ENCODE measurements around the gene POLD1.

The POLD1 gene

DNA sequence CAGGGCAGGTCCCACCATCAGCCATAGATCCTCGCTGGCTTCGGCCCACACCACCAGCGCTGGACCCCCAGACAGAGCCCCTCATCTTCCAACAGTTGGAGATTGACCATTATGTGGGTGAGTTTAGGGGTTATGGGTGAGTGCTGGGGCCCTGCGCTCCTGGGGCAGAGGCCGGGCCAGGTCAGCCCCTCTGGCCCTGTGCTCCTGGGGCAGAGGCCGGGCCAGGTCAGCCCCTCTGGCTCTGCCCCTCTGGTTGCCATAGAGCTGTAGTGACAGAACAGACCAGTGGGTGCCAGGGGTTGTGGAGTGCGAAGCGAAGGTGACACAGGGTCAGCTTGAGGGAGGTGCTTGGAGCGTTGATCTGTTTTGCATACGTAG is 15.2 kb downstream of the POLD1 start:
- Histone ChIP-seq H3K4me1 (ENCODE audit: control insufficient read depth in 1 of 2, insufficient read depth in 2 of 2, low read length in 2 of 2) (no peaks in the 10 kb centered on the region), H3K79me2 (ENCODE audit: control insufficient read depth, insufficient read depth, low read length, poor library complexity) (peaks cover 1% of the 10 kb centered on the region), H2BK120ac (ENCODE audit: insufficient read depth, low read length, poor library complexity) (no peak overlapping the region), H2AK5ac (ENCODE audit: low read length) (no peak overlapping the region), H3K4me3 (ENCODE audit: low read depth, low read length) (no peak overlapping the region), H4K12ac (ENCODE audit: low read depth, low read length) (no peak overlapping the region), H3K36me3 (ENCODE audit: control insufficient read depth in 1 of 2, insufficient read depth in 2 of 2, low read length in 2 of 2) (peaks cover 41% of the 10 kb centered on the region in 2 experiments), H4K91ac (ENCODE audit: low read depth, low read length) (no peak overlapping the region), H2BK5ac (ENCODE audit: low read depth, low read length, poor library complexity) (no peak overlapping the region), H4K8ac (ENCODE audit: low read depth, low read length) (no peak overlapping the region), H2AFZ (ENCODE audit: insufficient read depth, low read length, poor library complexity) (no peak overlapping the region), H3K4me2 (ENCODE audit: low read length) (no peak overlapping the region), H3K9ac (ENCODE audit: low read length) (no peak overlapping the region), H3K14ac (ENCODE audit: low read length) (no peak overlapping the region), H3K9me3 (ENCODE audit: insufficient read depth, low read depth, low read length) (no peaks in the 10 kb centered on the region), H3K79me1 (ENCODE audit: low read length) (no peaks in the 10 kb centered on the region), H3K27ac (ENCODE audit: low read depth, low read length) (no peak overlapping the region), H3K18ac (ENCODE audit: low read length) (no peak overlapping the region), H3K23ac (ENCODE audit: low read length) (no peak overlapping the region), H3K4ac (ENCODE audit: low read depth, low read length) (no peak overlapping the region), H3K27me3 (ENCODE audit: insufficient read depth, low read length) (no peaks in the 10 kb centered on the region), H2BK12ac (ENCODE audit: low read length) (no peak overlapping the region)
- DNase-seq: no peak
- no CpG with 5 or more reads among the region's 10 CpGs for WGBS (ENCODE audit: extremely low coverage, insufficient coverage, insufficient read length)

DNA sequence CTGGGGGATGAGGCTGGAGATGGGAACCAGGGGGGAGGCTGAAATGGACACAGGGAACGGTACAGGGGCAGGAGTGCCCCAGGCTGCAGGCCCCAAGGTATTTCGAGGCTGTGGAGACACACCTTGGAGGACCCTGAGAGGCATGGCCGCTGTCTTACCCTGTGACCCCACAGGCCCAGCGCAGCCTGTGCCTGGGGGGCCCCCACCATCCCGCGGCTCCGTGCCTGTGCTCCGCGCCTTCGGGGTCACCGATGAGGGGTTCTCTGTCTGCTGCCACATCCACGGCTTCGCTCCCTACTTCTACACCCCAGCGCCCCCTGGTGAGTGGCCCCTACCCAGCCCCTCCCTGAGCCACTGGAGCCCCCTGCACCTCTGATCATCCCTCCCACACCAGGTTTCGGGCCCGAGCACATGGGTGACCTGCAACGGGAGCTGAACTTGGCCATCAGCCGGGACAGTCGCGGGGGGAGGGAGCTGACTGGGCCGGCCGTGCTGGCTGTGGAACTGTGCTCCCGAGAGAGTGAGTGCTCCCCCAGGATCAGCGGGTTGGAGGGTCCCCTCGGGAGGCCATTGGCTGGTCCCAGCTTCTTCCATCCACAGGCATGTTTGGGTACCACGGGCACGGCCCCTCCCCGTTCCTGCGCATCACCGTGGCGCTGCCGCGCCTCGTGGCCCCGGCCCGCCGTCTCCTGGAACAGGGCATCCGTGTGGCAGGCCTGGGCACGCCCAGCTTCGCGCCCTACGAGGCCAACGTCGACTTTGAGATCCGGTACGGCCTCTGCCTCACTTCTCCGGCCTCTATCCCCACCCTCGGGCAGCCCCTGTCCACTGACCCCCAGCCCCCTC is 17.7 kb downstream of the POLD1 start:
- H3K4me1 ChIP-seq (ENCODE audit: control insufficient read depth in 1 of 2, insufficient read depth in 2 of 2, low read length in 2 of 2): no peaks in the 10 kb centered on the region
- H2BK120ac ChIP-seq (ENCODE audit: insufficient read depth, low read length, poor library complexity): no peak overlapping the region
- H4K91ac ChIP-seq (ENCODE audit: low read depth, low read length): no peak overlapping the region
- H2BK12ac ChIP-seq (ENCODE audit: low read length): no peak overlapping the region
- no peak overlapping the region for H3K27ac ChIP-seq (ENCODE audit: low read depth, low read length)
- H3K79me2 ChIP-seq (ENCODE audit: control insufficient read depth, insufficient read depth, low read length, poor library complexity): no peaks in the 10 kb centered on the region
- peaks cover 4% of the 10 kb centered on the region for H3K9me3 ChIP-seq (ENCODE audit: insufficient read depth, low read depth, low read length)
- H3K79me1 ChIP-seq (ENCODE audit: low read length): no peaks in the 10 kb centered on the region
- no peak overlapping the region for H2AFZ ChIP-seq (ENCODE audit: insufficient read depth, low read length, poor library complexity)
- no peak for DNase-seq
- WGBS (ENCODE audit: extremely low coverage, insufficient coverage, insufficient read length): no CpG with 5 or more reads among the region's 48 CpGs
- no peak overlapping the region for H3K23ac ChIP-seq (ENCODE audit: low read length)
- no peak overlapping the region for H3K9ac ChIP-seq (ENCODE audit: low read length)
- H3K4me2 ChIP-seq (ENCODE audit: low read length): no peak overlapping the region
- no peak overlapping the region for H3K18ac ChIP-seq (ENCODE audit: low read length)
- no peak overlapping the region for H4K12ac ChIP-seq (ENCODE audit: low read depth, low read length)
- H3K36me3 ChIP-seq (ENCODE audit: control insufficient read depth in 1 of 2, insufficient read depth in 2 of 2, low read length in 2 of 2): peaks cover 55 to 57% of the 10 kb centered on the region in 2 experiments
- no peak overlapping the region for H2BK5ac ChIP-seq (ENCODE audit: low read depth, low read length, poor library complexity)
- H3K14ac ChIP-seq (ENCODE audit: low read length): no peak overlapping the region
- H2AK5ac ChIP-seq (ENCODE audit: low read length): no peak overlapping the region
- no peak overlapping the region for H3K4ac ChIP-seq (ENCODE audit: low read depth, low read length)
- H3K27me3 ChIP-seq (ENCODE audit: insufficient read depth, low read length): no peaks in the 10 kb centered on the region
- no peak overlapping the region for H4K8ac ChIP-seq (ENCODE audit: low read depth, low read length)
- H3K4me3 ChIP-seq (ENCODE audit: low read depth, low read length): no peak overlapping the region

DNA sequence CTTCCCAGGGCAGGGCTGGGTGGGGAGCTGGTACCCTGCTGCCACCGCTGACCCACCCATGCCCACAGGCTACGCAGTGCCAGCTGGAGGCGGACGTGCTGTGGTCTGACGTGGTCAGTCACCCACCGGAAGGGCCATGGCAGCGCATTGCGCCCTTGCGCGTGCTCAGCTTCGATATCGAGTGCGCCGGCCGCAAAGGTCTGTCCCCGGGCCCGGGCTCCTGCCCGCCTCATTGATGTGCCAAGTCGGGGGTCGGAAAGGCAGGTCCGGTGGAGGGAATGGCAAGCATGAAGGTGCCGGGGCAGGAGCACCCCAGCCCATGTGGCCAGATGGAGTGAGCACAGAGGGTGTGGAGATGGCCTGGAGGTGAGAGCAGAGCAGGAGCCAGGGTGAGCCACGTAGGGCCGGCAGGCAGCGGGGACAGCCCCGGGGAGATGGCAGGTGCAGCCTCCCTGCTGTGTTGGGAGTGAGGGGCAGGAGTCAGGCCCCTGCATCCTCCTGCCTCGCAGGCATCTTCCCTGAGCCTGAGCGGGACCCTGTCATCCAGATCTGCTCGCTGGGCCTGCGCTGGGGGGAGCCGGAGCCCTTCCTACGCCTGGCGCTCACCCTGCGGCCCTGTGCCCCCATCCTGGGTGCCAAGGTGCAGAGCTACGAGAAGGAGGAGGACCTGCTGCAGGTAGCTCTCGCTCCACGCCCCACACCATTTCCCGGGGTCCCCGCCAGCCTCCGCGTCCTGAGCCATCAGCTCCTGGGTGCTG is 18.6 kb downstream of the POLD1 start:
- Histone ChIP-seq H2BK12ac (ENCODE audit: low read length) (no peak overlapping the region), H3K27ac (ENCODE audit: low read depth, low read length) (no peak overlapping the region), H3K18ac (ENCODE audit: low read length) (no peak overlapping the region), H2AK5ac (ENCODE audit: low read length) (no peak overlapping the region), H3K4me3 (ENCODE audit: low read depth, low read length) (no peak overlapping the region), H3K36me3 (ENCODE audit: control insufficient read depth in 1 of 2, insufficient read depth in 2 of 2, low read length in 2 of 2) (peaks cover 60 to 61% of the 10 kb centered on the region in 2 experiments), H4K8ac (ENCODE audit: low read depth, low read length) (no peak overlapping the region), H4K91ac (ENCODE audit: low read depth, low read length) (no peak overlapping the region), H3K9ac (ENCODE audit: low read length) (no peak overlapping the region), H3K27me3 (ENCODE audit: insufficient read depth, low read length) (no peaks in the 10 kb centered on the region), H3K4me1 (ENCODE audit: control insufficient read depth in 1 of 2, insufficient read depth in 2 of 2, low read length in 2 of 2) (no peaks in the 10 kb centered on the region), H3K9me3 (ENCODE audit: insufficient read depth, low read depth, low read length) (peaks cover 4% of the 10 kb centered on the region), H4K12ac (ENCODE audit: low read depth, low read length) (no peak overlapping the region), H3K4me2 (ENCODE audit: low read length) (no peak overlapping the region), H3K23ac (ENCODE audit: low read length) (no peak overlapping the region), H3K14ac (ENCODE audit: low read length) (no peak overlapping the region), H3K4ac (ENCODE audit: low read depth, low read length) (no peak overlapping the region), H2BK5ac (ENCODE audit: low read depth, low read length, poor library complexity) (no peak overlapping the region), H3K79me2 (ENCODE audit: control insufficient read depth, insufficient read depth, low read length, poor library complexity) (no peaks in the 10 kb centered on the region), H2AFZ (ENCODE audit: insufficient read depth, low read length, poor library complexity) (no peak overlapping the region), H2BK120ac (ENCODE audit: insufficient read depth, low read length, poor library complexity) (no peak overlapping the region), H3K79me1 (ENCODE audit: low read length) (no peaks in the 10 kb centered on the region)
- no CpG with 5 or more reads among the region's 41 CpGs for WGBS (ENCODE audit: extremely low coverage, insufficient coverage, insufficient read length)
- no peak for DNase-seq

DNA sequence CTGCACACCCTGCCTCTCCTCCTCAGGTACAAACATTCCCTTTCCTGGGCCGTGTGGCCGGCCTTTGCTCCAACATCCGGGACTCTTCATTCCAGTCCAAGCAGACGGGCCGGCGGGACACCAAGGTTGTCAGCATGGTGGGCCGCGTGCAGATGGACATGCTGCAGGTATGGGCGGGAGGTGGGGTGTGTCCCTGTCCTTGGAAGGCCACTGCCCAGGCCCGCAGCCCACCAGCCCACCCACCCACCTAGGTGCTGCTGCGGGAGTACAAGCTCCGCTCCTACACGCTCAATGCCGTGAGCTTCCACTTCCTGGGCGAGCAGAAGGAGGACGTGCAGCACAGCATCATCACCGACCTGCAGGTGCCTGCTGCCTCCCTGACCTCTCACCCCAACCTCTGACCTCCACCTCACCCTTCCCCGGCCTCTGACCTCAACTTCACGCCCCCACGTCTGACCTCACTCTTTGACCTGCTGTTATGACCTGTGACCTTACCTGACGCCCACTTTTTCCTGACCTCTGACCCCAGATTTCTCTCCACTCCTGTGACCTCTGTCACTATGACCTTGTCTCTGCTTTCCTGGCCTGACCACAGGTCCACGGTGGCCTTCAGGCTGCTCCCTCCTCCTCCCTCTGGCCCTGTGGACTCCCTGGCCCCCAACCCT is 22.1 kb downstream of the POLD1 start:
- H3K79me1 ChIP-seq (ENCODE audit: low read length): no peaks in the 10 kb centered on the region
- peaks cover 6% of the 10 kb centered on the region for H3K9me3 ChIP-seq (ENCODE audit: insufficient read depth, low read depth, low read length)
- no peak for DNase-seq
- no peak overlapping the region for H2BK12ac ChIP-seq (ENCODE audit: low read length)
- no peak overlapping the region for H3K9ac ChIP-seq (ENCODE audit: low read length)
- no peak overlapping the region for H4K91ac ChIP-seq (ENCODE audit: low read depth, low read length)
- H3K14ac ChIP-seq (ENCODE audit: low read length): no peak overlapping the region
- H2BK5ac ChIP-seq (ENCODE audit: low read depth, low read length, poor library complexity): no peak overlapping the region
- no peaks in the 10 kb centered on the region for H3K27me3 ChIP-seq (ENCODE audit: insufficient read depth, low read length)
- H3K36me3 ChIP-seq (ENCODE audit: control insufficient read depth in 1 of 2, insufficient read depth in 2 of 2, low read length in 2 of 2): peaks cover 76 to 77% of the 10 kb centered on the region in 2 experiments
- no peak overlapping the region for H3K27ac ChIP-seq (ENCODE audit: low read depth, low read length)
- H3K4me3 ChIP-seq (ENCODE audit: low read depth, low read length): peak overlapping the region; percentile 23
- H3K4me2 ChIP-seq (ENCODE audit: low read length): no peak overlapping the region
- H2AK5ac ChIP-seq (ENCODE audit: low read length): no peak overlapping the region
- H3K23ac ChIP-seq (ENCODE audit: low read length): no peak overlapping the region
- H2AFZ ChIP-seq (ENCODE audit: insufficient read depth, low read length, poor library complexity): no peak overlapping the region
- no peak overlapping the region for H2BK120ac ChIP-seq (ENCODE audit: insufficient read depth, low read length, poor library complexity)
- WGBS (ENCODE audit: extremely low coverage, insufficient coverage, insufficient read length): no CpG with 5 or more reads among the region's 22 CpGs
- no peak overlapping the region for H4K12ac ChIP-seq (ENCODE audit: low read depth, low read length)
- no peak overlapping the region for H4K8ac ChIP-seq (ENCODE audit: low read depth, low read length)
- H3K4ac ChIP-seq (ENCODE audit: low read depth, low read length): no peak overlapping the region
- no peaks in the 10 kb centered on the region for H3K4me1 ChIP-seq (ENCODE audit: control insufficient read depth in 1 of 2, insufficient read depth in 2 of 2, low read length in 2 of 2)
- H3K18ac ChIP-seq (ENCODE audit: low read length): no peak overlapping the region
- no peaks in the 10 kb centered on the region for H3K79me2 ChIP-seq (ENCODE audit: control insufficient read depth, insufficient read depth, low read length, poor library complexity)

Data from trophoblast cell (in vitro differentiated cells and primary cell).